ENCODE data around the gene HERC5.
"Not testable (repeated sequence)": the region's sequence is repeated elsewhere in the genome, so short reads cannot be mapped to it uniquely, and the experiment has no call there.

Gene HERC5

DNA sequence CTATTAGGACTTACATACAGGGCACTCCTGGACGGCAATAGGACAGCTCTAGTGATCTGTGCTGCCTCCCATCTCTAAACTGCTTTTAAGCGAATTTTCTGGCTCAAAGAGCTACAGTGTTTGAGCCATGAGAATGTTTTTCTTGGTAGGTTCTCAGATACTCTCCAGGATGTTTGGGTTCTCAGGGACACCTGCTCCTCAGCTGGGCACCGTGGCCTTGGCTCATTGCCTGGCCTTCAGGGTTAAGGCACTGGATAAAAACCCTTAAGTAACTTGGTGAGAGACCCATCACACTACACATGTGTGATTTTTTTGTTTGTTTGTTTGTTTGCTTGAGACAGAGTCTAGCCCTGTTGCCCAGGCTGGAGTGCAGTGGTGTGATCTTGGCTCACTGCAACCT, 38.5 kb upstream of the HERC5 start:
- no peak overlapping the region for H3K4me3 ChIP-seq (ENCODE audit: low read length)
- TF ChIP-seq, protein P1, sequence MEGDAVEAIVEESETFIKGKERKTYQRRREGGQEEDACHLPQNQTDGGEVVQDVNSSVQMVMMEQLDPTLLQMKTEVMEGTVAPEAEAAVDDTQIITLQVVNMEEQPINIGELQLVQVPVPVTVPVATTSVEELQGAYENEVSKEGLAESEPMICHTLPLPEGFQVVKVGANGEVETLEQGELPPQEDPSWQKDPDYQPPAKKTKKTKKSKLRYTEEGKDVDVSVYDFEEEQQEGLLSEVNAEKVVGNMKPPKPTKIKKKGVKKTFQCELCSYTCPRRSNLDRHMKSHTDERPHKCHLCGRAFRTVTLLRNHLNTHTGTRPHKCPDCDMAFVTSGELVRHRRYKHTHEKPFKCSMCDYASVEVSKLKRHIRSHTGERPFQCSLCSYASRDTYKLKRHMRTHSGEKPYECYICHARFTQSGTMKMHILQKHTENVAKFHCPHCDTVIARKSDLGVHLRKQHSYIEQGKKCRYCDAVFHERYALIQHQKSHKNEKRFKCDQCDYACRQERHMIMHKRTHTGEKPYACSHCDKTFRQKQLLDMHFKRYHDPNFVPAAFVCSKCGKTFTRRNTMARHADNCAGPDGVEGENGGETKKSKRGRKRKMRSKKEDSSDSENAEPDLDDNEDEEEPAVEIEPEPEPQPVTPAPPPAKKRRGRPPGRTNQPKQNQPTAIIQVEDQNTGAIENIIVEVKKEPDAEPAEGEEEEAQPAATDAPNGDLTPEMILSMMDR (IDR thresholded peaks at IDR 0.05; ENCODE audit: insufficient read depth, low read depth, low read length, missing control alignments) = no peak
- no peak for DNase-seq (ENCODE audit: low read depth)

DNA sequence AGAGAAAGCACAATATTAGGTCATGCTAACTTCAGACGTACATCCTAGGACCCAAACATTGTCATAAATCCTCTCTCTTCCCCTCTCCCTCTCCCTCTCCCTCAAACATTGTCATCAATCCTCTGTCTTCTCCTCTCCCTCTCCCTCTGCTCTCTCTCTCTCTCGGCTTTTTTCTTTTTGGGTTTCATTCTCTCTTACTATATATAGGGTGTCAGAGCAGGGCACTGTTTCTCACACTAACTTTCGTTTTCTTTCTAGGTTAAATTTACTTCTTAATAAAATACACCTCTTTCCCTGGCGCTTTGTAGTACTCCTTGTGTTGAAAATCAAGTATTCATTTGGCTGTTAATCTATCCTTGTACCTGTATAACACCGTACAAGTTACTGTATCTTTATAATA, 37.0 kb upstream of the HERC5 start:
- no peak for DNase-seq (ENCODE audit: low read depth)
- no peak overlapping the region for H3K4me3 ChIP-seq (ENCODE audit: low read length)
- TF ChIP-seq, protein P1 (IDR thresholded peaks at IDR 0.05; ENCODE audit: insufficient read depth, low read depth, low read length, missing control alignments) = no peak

DNA sequence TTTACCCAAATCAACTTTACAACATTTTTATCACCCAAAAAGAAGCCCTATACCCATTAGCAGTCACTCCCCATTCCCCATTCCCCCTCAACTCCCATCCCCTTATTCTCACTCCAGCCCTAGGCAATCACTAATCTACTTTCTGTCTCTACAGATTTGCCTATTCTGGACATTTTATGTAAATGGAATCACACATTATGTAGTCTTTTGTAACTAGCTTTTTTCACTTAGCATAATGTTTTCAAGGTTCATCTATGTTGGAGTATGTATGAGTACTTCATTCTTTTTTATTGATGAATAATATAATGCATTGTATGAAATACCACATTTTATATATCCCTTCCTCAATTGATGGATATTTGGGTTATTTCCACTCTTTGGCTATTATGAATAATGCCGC, 36.1 kb upstream of the HERC5 start:
- TF ChIP-seq, protein P1 (IDR thresholded peaks at IDR 0.05; ENCODE audit: insufficient read depth, low read depth, low read length, missing control alignments) = no peak
- no peak for DNase-seq (ENCODE audit: low read depth)
- H3K4me3 ChIP-seq (ENCODE audit: low read length) = no peak overlapping the region

DNA sequence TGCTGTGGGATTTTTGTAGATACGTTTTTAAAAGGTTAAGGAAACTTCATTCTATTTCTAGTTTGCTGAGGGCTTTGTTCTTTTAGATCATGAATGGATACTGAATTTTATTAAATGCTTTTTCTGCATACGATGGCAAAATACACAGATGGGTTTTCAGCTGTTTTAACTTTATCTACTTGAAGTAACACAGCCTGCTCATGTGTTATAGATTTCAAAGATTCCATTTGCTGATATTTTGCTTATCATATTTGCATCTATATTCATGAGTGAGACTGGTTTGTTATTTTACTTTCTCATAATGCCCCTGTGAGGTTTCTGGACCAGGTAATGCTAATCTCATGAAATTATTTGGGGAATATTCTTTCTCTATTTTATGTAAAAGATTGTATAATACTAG, 34.5 kb upstream of the HERC5 start:
- DNase-seq (ENCODE audit: low read depth) = no peak
- H3K4me3 ChIP-seq (ENCODE audit: low read length) = no peak overlapping the region
- TF ChIP-seq, protein P1 (IDR thresholded peaks at IDR 0.05; ENCODE audit: insufficient read depth, low read depth, low read length, missing control alignments) = no peak

DNA sequence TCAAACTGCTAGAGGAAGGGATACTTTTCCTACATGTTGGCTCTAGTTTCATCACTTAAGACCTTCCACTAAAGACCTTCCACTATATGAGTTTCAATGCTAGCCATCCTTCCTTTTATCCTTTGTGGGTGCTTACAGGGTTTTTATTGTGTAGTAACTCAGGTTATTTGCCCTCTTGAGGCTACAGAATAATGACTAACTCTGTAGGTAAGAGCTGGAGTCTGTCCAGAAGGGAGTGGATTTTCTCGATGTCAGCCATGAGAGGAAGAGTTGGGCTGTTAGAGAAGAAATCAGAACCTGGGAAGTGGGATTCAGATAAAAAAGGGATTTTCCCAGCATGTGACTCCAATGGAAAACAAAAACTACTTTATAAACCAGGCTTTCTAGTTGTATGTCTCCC, 27.5 kb upstream of the HERC5 start:
- no peak overlapping the region for H3K4me3 ChIP-seq (ENCODE audit: low read length)
- DNase-seq (ENCODE audit: low read depth) = peak; percentile 49
- TF ChIP-seq, protein P1 (IDR thresholded peaks at IDR 0.05; ENCODE audit: insufficient read depth, low read depth, low read length, missing control alignments) = no peak

DNA sequence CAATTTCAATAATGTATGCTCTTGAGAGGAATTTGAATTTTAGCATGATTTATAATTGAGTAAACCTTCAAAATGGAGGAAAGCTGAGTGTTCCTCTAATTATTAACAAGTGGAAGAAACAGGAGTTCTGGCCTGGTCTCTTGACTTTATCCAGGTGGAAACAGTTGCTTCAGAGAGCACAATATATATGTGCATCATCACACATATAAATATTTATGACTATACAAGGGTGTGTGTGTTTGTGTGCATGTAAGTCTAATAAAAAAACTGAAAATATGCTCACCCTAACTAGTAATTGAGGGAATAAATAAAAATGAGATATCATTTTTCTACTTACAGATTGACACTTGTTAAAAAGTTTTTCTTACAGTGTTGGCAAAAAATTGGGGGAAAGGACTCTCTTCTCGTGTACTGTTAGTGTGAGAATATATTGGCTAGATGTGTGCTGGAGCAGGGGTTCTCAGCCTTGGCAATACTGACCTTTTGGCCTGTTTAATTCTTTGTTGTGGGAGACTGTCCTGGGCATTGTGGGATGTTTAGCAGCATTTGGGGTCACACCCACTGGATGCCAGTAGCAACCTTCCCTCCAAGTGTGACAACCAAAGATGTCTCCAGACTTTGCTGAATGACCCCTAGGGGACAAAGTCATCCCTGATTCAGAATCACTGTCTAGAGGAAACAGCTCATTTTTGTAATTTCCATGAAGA, 20.8 kb upstream of the HERC5 start:
- no peak for DNase-seq (ENCODE audit: low read depth)
- no peak overlapping the region for H3K4me3 ChIP-seq (ENCODE audit: low read length)
- TF ChIP-seq, protein P1 (IDR thresholded peaks at IDR 0.05; ENCODE audit: insufficient read depth, low read depth, low read length, missing control alignments) = no peak

DNA sequence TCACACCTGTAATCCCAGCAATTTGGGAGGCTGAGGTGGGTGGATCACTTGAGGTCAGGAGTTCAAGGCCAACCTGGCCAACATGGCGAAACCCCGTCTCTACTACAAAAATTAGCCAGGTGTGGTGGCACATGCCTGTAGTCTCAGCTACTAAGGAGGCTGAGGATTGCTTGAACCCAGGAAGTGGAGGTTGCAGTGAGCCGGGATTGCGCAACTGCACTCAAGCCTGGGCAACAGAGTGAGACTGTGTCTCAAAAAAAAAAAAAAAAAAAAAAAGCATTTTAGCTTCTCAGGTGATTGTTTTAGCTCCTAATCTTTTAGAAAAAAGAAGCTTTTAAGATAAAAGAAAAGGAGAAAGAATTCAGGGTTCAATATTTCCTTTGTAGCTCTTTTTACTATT, 19.0 kb upstream of the HERC5 start:
- H3K4me3 ChIP-seq (ENCODE audit: low read length); DNase-seq (ENCODE audit: low read depth): not testable (repeated sequence)

All from epithelial cell of esophagus (primary cell).